NOMO-1 (cell line): ENCODE measurements around the gene TBX2.
"Not testable (repeated sequence)": the region's sequence is repeated elsewhere in the genome, so short reads cannot be mapped to it uniquely, and the experiment has no call there.

ENCODE experiments used
- DNase-seq, 2 experiments: peaks; one replicate each; lab custom pipeline; 2025; ENCODE audit not compliant: unreplicated experiment in 2 of 2; lab: John Stamatoyannopoulos, UW

The TBX2 gene

GRCh38 chr17:61399131-61400065, at the start of gene TBX2:
Gene TBX2 (plus strand): TSS chr17:61399843. CDS start chr17:61400177, 334 bp downstream.
- no peak for DNase-seq

GRCh38 chr17:61351745-61352407, 47.8 kb upstream of the TBX2 start:
- no peak for DNase-seq

GRCh38 chr17:61352408-61352770, 47.3 kb upstream of the TBX2 start:
- DNase-seq: no peak

GRCh38 chr17:61352781-61353491, 46.7 kb upstream of the TBX2 start:
- no peak for DNase-seq

- no peak for DNase-seq
Measured at GRCh38 chr17:61353615-61354014, 46.0 kb upstream of the TBX2 start.

GRCh38 chr17:61354895-61355874, 44.5 kb upstream of the TBX2 start:
- DNase-seq: no peak

GRCh38 chr17:61357061-61357460, 42.6 kb upstream of the TBX2 start:
- not testable (repeated sequence) for DNase-seq

- DNase-seq: not testable (repeated sequence)
Measured at GRCh38 chr17:61359513-61359912, 40.1 kb upstream of the TBX2 start.

- no peak for DNase-seq
Measured at GRCh38 chr17:61360318-61360943, 39.2 kb upstream of the TBX2 start.

GRCh38 chr17:61361084-61361483, 38.6 kb upstream of the TBX2 start:
- no peak for DNase-seq

GRCh38 chr17:61362396-61362795, 37.2 kb upstream of the TBX2 start:
- no peak for DNase-seq

GRCh38 chr17:61362852-61363600, 36.6 kb upstream of the TBX2 start:
- no peak for DNase-seq

- no peak for DNase-seq
Measured at GRCh38 chr17:61363601-61364462, 35.8 kb upstream of the TBX2 start.

GRCh38 chr17:61364463-61364846, 35.2 kb upstream of the TBX2 start:
- DNase-seq: no peak

- DNase-seq: no peak
Measured at GRCh38 chr17:61366076-61366714, 33.4 kb upstream of the TBX2 start.

- DNase-seq: no peak
Measured at GRCh38 chr17:61366715-61367413, 32.8 kb upstream of the TBX2 start.
